B cell (primary cell): Measurements from ENCODE around the gene RAI1. TPM values are rescaled to one million over a fixed set of nuclear protein-coding genes. Genes with fewer than 3 reads are reported as not detected.

Source experiments
- ATAC-seq: fragments of 200-7000 bp; cut with Tn5 transposase; one replicate; pipeline ENCODE4 v1.10.0; 2021; ENCODE audit warnings: low read depth, mild to moderate bottlenecking, moderate number of reproducible peaks, moderate library complexity
- CTCF ChIA-PET: fragments of 350-600 bp; sonication (Branson Sonifier 250); formaldehyde crosslinking; loops from one replicate; lab custom pipeline; 2021; ENCODE audit warnings: antibody characterized with exemption, inconsistent platforms; lab: Charles Lee
- POLR2A ChIA-PET: fragments of 350-600 bp; sonication (Branson Sonifier 250); formaldehyde crosslinking; loops from one replicate; lab custom pipeline; 2021; ENCODE audit warnings: antibody characterized with exemption; lab: Charles Lee
- DNase-seq: peaks from one replicate; pipeline ENCODE4 v3.0.0; 2013
- H2AFZ ChIP-seq: 2 replicates; pipeline ENCODE4 v1.6.1; 2012; ENCODE audit warnings: mild to moderate bottlenecking, low read depth, low read length; ENCODE audit not compliant: insufficient read depth, poor library complexity, severe bottlenecking
- H3K27ac ChIP-seq, 2 donors: 1 replicate in 1 of 2; 2 replicates in 1 of 2; pipeline ENCODE4 v1.5.1; 2012 to 2013; ENCODE audit warnings: low read length in 2 of 2, mild to moderate bottlenecking in 2 of 2, moderate library complexity in 1 of 2
- H3K27me3 ChIP-seq, 4 experiments: fragments of 200-600 bp in 1 of 4; sonication (generic) in 1 of 4; replicated peaks in 1 of 4; 1 replicate in 2 of 4; 2 replicates in 2 of 4; pipeline versions ENCODE4 v1.6.1 to v1.7.0; 2013 to 2016; ENCODE audit warnings: low read length in 3 of 4, mild to moderate bottlenecking in 2 of 4, mixed read lengths in 1 of 4, moderate library complexity in 1 of 4; ENCODE audit not compliant: insufficient read depth in 4 of 4, control insufficient read depth in 3 of 4; ENCODE audit errors: control extremely low read depth in 1 of 4
- H3K36me3 ChIP-seq, 2 experiments: replicated peaks in 1 of 2; 1 replicate in 1 of 2; 2 replicates in 1 of 2; pipeline versions ENCODE4 v1.6.1 to v1.7.1; 2013; ENCODE audit warnings: low read length in 1 of 2; ENCODE audit not compliant: insufficient read depth in 2 of 2, control insufficient read depth in 1 of 2; ENCODE audit errors: control extremely low read depth in 1 of 2, extremely low read depth in 1 of 2
- H3K4me1 ChIP-seq, 2 donors: fragments of 200-600 bp in 1 of 2; sonication (generic) in 1 of 2; 1 replicate in 1 of 2; 2 replicates in 1 of 2; pipeline versions ENCODE4 v1.5.1 to v1.6.1; 2013 to 2017; ENCODE audit warnings: low read length in 2 of 2; ENCODE audit not compliant: control insufficient read depth in 2 of 2, insufficient read depth in 2 of 2
- H3K4me2 ChIP-seq: replicated peaks from 2 replicates; pipeline ENCODE3; 2012; ENCODE audit warnings: mild to moderate bottlenecking, low read depth, low read length; ENCODE audit not compliant: poor library complexity, severe bottlenecking
- H3K4me3 ChIP-seq, 5 experiments: fragments of 200-600 bp in 1 of 5; sonication (generic) in 1 of 5; 1 replicate in 3 of 5; 2 replicates in 2 of 5; pipeline versions ENCODE4 v1.5.1 to v1.7.0; 2011 to 2016; ENCODE audit warnings: low read length in 4 of 5, mild to moderate bottlenecking in 4 of 5, low read depth in 2 of 5, control low read depth in 1 of 5, moderate library complexity in 1 of 5; ENCODE audit not compliant: insufficient read depth in 1 of 5; ENCODE audit errors: control extremely low read depth in 1 of 5, extremely low read depth in 1 of 5
- H3K79me2 ChIP-seq: fragments of 200-600 bp; sonication (generic); one replicate; pipeline ENCODE4 v1.6.0; 2016; ENCODE audit warnings: low read length; ENCODE audit not compliant: control insufficient read depth, insufficient read depth
- H3K9ac ChIP-seq: fragments of 200-600 bp; sonication (generic); 2 replicates; pipeline ENCODE4 v1.6.1; 2017; ENCODE audit warnings: mild to moderate bottlenecking, low read length, moderate library complexity
- H3K9me3 ChIP-seq, 3 donors: one replicate each; pipeline versions ENCODE4 v1.6.1 to v1.7.1; 2013; ENCODE audit warnings: low read length in 2 of 3; ENCODE audit not compliant: control insufficient read depth in 2 of 3, insufficient read depth in 1 of 3; ENCODE audit errors: control extremely low read depth in 1 of 3
- H4K20me1 ChIP-seq: 2 replicates; pipeline ENCODE4 v1.6.0; 2012; ENCODE audit warnings: mild to moderate bottlenecking, low read length; ENCODE audit not compliant: insufficient read depth, control insufficient read depth, poor library complexity, severe bottlenecking
- H3K27ac Mint-ChIP-seq: one replicate; pipeline ENCODE4 v1.8.0; 2021; ENCODE audit warnings: mixed read lengths
- H3K27me3 Mint-ChIP-seq: one replicate; pipeline ENCODE4 v1.8.0; 2021; ENCODE audit warnings: mixed read lengths
- H3K4me1 Mint-ChIP-seq: one replicate; pipeline ENCODE4 v1.8.0; 2021; ENCODE audit warnings: mixed read lengths
- H3K4me3 Mint-ChIP-seq: one replicate; pipeline ENCODE4 v1.8.0; 2021; ENCODE audit warnings: mixed read lengths
- H3K9me3 Mint-ChIP-seq: one replicate; pipeline ENCODE4 v1.8.0; 2022; ENCODE audit warnings: mixed read lengths; ENCODE audit not compliant: insufficient read depth
- EZH2 ChIP-seq: IDR thresholded peaks from 2 replicates; pipeline ENCODE4 v1.6.1; 2012; ENCODE audit warnings: borderline replicate concordance, low read depth, mild to moderate bottlenecking, moderate library complexity, low read length; ENCODE audit not compliant: insufficient read depth, poor library complexity, severe bottlenecking
- WGBS: methylation state at CpG from one replicate; pipeline ENCODE4 v1.1.5; 2013; ENCODE audit warnings: missing lambda C conversion rate; ENCODE audit not compliant: insufficient coverage; 5-methylcytosine and 5-hydroxymethylcytosine counted together
- intact Hi-C: fragments of 100-400 bp; cut with micrococcal nuclease; formaldehyde crosslinking; loops from one replicate; pipeline ENCODE4 v1.10.0; 2022
- polyA plus RNA-seq: library from polyadenylated mRNA; depleted of rRNA; stranded (reverse); fragments of >200 nt; gene quantifications from 2 replicates; pipeline ENCODE4 v1.2.3, GENCODE V29; 2012
- total RNA-seq, 2 donors: library from RNA; stranded (reverse); fragments of 120-200 nt in 1 of 2; gene quantifications; 1 replicate in 1 of 2; 2 replicates in 1 of 2; pipeline versions ENCODE4 v1.2.3 to v1.2.4, GENCODE V29; 2013 to 2022
- TF ChIP-seq, protein P1 (sequence below): fragments of 200-600 bp; IDR thresholded peaks from one replicate; pipeline ENCODE4 v1.8.0; 2022; ENCODE audit warnings: antibody characterized with exemption, mild to moderate bottlenecking

The RAI1 gene
- total and polyA plus RNA-seq, 2 donors (not counting 1 experiment from before 2014, with no cell fraction given) = 4.7 to 34.0 TPM

GRCh38 chr17:17698371-17698770 is 17.1 kb downstream of the RAI1 start:
- Histone ChIP-seq H3K79me2 (peaks cover 87% of the 10 kb centered on the region), H3K36me3 (no peaks in the 10 kb centered on the region), H3K27me3 (no peaks in the 10 kb centered on the region), H3K4me2 (no peak overlapping the region), H3K27ac (no peak overlapping the region), H2AFZ (no peak overlapping the region), H3K9ac (no peak overlapping the region), H4K20me1 (peaks cover 35% of the 10 kb centered on the region), H3K9me3 (no peaks in the 10 kb centered on the region), H3K4me1 (peaks cover 21 to 29% of the 10 kb centered on the region in 2 donors), H3K4me3 (no peak overlapping the region)
- ChIA-PET CTCF (no interaction called here), POLR2A (no interaction called here)
- H3K27me3 Mint-ChIP-seq = no peaks in the 10 kb centered on the region
- 34% methylated on average over 3 of the region's 5 CpGs for WGBS
- intact Hi-C loops = no loop called here
- H3K27ac Mint-ChIP-seq = no peak overlapping the region
- DNase-seq (no peak), ATAC-seq (no peak)
- H3K9me3 Mint-ChIP-seq = no peaks in the 10 kb centered on the region
- no peak for TF ChIP-seq EZH2
- TF ChIP-seq, protein P1, sequence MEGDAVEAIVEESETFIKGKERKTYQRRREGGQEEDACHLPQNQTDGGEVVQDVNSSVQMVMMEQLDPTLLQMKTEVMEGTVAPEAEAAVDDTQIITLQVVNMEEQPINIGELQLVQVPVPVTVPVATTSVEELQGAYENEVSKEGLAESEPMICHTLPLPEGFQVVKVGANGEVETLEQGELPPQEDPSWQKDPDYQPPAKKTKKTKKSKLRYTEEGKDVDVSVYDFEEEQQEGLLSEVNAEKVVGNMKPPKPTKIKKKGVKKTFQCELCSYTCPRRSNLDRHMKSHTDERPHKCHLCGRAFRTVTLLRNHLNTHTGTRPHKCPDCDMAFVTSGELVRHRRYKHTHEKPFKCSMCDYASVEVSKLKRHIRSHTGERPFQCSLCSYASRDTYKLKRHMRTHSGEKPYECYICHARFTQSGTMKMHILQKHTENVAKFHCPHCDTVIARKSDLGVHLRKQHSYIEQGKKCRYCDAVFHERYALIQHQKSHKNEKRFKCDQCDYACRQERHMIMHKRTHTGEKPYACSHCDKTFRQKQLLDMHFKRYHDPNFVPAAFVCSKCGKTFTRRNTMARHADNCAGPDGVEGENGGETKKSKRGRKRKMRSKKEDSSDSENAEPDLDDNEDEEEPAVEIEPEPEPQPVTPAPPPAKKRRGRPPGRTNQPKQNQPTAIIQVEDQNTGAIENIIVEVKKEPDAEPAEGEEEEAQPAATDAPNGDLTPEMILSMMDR = no peak
- H3K4me1 Mint-ChIP-seq = peaks cover 38% of the 10 kb centered on the region
- no peak overlapping the region for H3K4me3 Mint-ChIP-seq

DNA sequence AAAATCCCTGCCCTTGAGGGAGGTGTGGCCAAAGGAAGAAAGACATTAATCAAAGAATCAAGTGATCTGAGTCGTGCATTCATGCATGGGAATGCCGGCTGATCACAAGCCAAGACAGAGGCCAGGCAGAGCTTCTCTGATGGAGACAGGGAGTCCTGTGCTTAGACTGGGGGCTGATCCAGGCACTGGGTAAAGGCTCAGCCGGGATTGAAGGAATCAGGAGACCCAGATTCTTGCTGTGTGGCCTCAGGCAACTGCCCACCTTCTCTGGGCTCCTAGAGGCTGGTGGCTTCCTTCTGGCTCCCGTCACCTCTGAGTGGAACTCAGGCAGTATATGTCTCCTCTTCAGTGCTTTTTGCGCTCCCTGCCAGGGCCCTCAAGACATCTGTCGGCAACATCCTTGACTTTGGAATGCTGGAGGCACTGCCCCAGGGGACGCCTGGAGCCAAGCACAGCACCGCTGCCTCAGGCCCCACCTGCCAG is 17.7 kb downstream of the RAI1 start:
- Histone ChIP-seq H3K4me3 (no peak overlapping the region), H2AFZ (no peak overlapping the region), H4K20me1 (peaks cover 41% of the 10 kb centered on the region), H3K4me1 (peaks cover 16 to 23% of the 10 kb centered on the region in 2 donors), H3K9ac (no peak overlapping the region), H3K27ac (no peak overlapping the region), H3K36me3 (no peaks in the 10 kb centered on the region), H3K4me2 (no peak overlapping the region), H3K9me3 (no peaks in the 10 kb centered on the region), H3K27me3 (no peaks in the 10 kb centered on the region), H3K79me2 (peaks cover 88% of the 10 kb centered on the region)
- POLR2A ChIA-PET = interaction anchor here (0.6 kb wide), 1 partner anchor 383 kb away, joined by 10 read pairs; no protein-coding TSS in a partner anchor
- Mint-ChIP-seq H3K27me3 (no peaks in the 10 kb centered on the region), H3K4me1 (peaks cover 33% of the 10 kb centered on the region), H3K4me3 (no peak overlapping the region), H3K9me3 (no peaks in the 10 kb centered on the region), H3K27ac (no peak overlapping the region)
- CTCF ChIA-PET = no interaction called here
- WGBS = 88% methylated on average over 8 of the region's 8 CpGs
- DNase-seq (no peak), ATAC-seq (no peak)
- intact Hi-C loops = no loop called here
- TF ChIP-seq, protein P1 = no peak
- TF ChIP-seq EZH2 = no peak
